Measurements from ENCODE around the gene GALNT15. TPM values are rescaled to one million over a fixed set of nuclear protein-coding genes. Genes with fewer than 3 reads are reported as not detected.

The GALNT15 gene
- total RNA-seq, 1 experiment from 2014 or later = not detected

GRCh38 chr3:16264708-16265454 lies 90.4 kb downstream of the GALNT15 start, which contains the start of the genes DPH3 and OXNAD1:
Gene DPH3 (minus strand): TSS chr3:16264943. CDS start chr3:16264876, 67 bp downstream.
Gene OXNAD1 (plus strand): TSS chr3:16265212. CDS start chr3:16270953, 5,741 bp downstream.
- no peaks in the 10 kb centered on the region for H3K27me3 ChIP-seq (replicated peaks; ENCODE audit: insufficient read depth, low read depth, low read length, poor library complexity)
- CTCF ChIA-PET = interaction anchor here (0.6 to 1.1 kb wide), 2 partner anchors 17 to 997 kb away, joined by 3 read pairs; no protein-coding TSS in a partner anchor
- peak; percentile 99 for DNase-seq (ENCODE audit: low spot score)
- peak within 1 kb of the TSS; percentile 89 for H3K27ac ChIP-seq (ENCODE audit: low read depth, low read length, poor library complexity, severe bottlenecking)
- peaks cover 7% of the 10 kb centered on the region for H3K36me3 ChIP-seq (ENCODE audit: insufficient read depth, low read length, poor library complexity, severe bottlenecking)
- TF ChIP-seq EZH2 (IDR thresholded peaks at IDR 0.05; ENCODE audit: borderline replicate concordance, low read depth, low read length, poor library complexity, severe bottlenecking) = no peak
- TF ChIP-seq, protein P1, sequence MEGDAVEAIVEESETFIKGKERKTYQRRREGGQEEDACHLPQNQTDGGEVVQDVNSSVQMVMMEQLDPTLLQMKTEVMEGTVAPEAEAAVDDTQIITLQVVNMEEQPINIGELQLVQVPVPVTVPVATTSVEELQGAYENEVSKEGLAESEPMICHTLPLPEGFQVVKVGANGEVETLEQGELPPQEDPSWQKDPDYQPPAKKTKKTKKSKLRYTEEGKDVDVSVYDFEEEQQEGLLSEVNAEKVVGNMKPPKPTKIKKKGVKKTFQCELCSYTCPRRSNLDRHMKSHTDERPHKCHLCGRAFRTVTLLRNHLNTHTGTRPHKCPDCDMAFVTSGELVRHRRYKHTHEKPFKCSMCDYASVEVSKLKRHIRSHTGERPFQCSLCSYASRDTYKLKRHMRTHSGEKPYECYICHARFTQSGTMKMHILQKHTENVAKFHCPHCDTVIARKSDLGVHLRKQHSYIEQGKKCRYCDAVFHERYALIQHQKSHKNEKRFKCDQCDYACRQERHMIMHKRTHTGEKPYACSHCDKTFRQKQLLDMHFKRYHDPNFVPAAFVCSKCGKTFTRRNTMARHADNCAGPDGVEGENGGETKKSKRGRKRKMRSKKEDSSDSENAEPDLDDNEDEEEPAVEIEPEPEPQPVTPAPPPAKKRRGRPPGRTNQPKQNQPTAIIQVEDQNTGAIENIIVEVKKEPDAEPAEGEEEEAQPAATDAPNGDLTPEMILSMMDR (conservative IDR thresholded peaks at IDR 0.05; ENCODE audit: low read depth, low read length) = no peak
- POLR2A ChIA-PET (ENCODE audit: low non-redundant PET) = interaction anchor here (0.7 kb wide), 1 partner anchor 878 kb away, joined by 4 read pairs; no protein-coding TSS in a partner anchor
- H3K4me3 ChIP-seq (ENCODE audit: low read depth, low read length, poor library complexity, severe bottlenecking) = peak within 1 kb of the TSS; percentile 85
- H3K9me3 ChIP-seq (ENCODE audit: low read depth, low read length, poor library complexity, severe bottlenecking) = no peaks in the 10 kb centered on the region
- peaks cover 12% of the 10 kb centered on the region for H3K4me1 ChIP-seq (ENCODE audit: insufficient read depth, low read length, poor library complexity, severe bottlenecking)
- BruUV-seq (replicated peaks) = no TSS peak
- intact Hi-C loops (cut with micrococcal nuclease; ENCODE audit: unreplicated experiment) = no loop called here

DNA sequence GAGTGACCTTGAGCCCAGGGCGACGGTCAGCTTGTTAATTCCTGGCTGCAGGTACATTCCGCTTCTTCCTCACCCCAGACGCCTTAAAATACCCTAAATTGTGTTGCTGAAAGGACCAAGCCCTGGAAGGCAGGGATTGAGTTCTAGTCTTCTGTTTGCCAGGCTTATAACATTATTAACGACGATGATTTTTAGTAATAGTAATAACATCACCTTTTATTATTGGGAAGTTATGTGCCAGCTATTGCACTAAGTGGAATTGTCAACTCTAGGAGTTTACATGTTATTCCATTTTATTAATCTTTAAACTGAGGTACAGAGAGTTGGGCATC lies 90.9 kb downstream of the GALNT15 start:
- ChIA-PET POLR2A (ENCODE audit: low non-redundant PET) (no interaction called here), CTCF (interaction anchor here (1.1 kb wide), 1 partner anchor 18 kb away, joined by 3 read pairs; no protein-coding TSS in a partner anchor)
- no peak for DNase-seq (ENCODE audit: low spot score)
- Histone ChIP-seq H3K27ac (ENCODE audit: low read depth, low read length, poor library complexity, severe bottlenecking) (peak overlapping the region; percentile 89), H3K36me3 (ENCODE audit: insufficient read depth, low read length, poor library complexity, severe bottlenecking) (peaks cover 5% of the 10 kb centered on the region), H3K4me3 (ENCODE audit: low read depth, low read length, poor library complexity, severe bottlenecking) (peak overlapping the region; percentile 85), H3K27me3 (replicated peaks; ENCODE audit: insufficient read depth, low read depth, low read length, poor library complexity) (no peaks in the 10 kb centered on the region), H3K4me1 (ENCODE audit: insufficient read depth, low read length, poor library complexity, severe bottlenecking) (peaks cover 12% of the 10 kb centered on the region), H3K9me3 (ENCODE audit: low read depth, low read length, poor library complexity, severe bottlenecking) (no peaks in the 10 kb centered on the region)
- intact Hi-C loops (cut with micrococcal nuclease; ENCODE audit: unreplicated experiment) = no loop called here
- TF ChIP-seq, protein P1 (conservative IDR thresholded peaks at IDR 0.05; ENCODE audit: low read depth, low read length) = no peak
- no peak for TF ChIP-seq EZH2 (IDR thresholded peaks at IDR 0.05; ENCODE audit: borderline replicate concordance, low read depth, low read length, poor library complexity, severe bottlenecking)
- BruUV-seq (replicated peaks) = TSS peak; percentile 75

DNA sequence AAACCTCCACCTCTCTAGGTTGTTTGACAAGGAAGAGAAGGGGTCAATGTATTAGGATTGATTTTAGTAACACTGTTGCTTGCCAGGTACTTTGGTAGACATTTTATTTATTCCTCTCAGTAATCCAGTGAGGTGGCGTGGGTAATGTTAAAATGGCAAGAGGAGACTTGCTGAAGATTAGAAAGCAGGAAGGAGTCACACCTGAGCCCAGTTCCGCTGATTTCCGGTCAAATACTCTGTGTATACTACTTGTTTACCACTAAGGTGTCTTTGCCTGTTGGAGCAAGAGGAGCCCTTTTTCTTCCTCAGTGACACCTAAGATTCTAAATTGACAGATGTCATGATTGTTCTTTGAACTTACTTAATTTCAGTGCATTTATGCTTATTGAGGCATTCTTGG lies 92.2 kb downstream of the GALNT15 start:
- Histone ChIP-seq H3K4me1 (ENCODE audit: insufficient read depth, low read length, poor library complexity, severe bottlenecking) (peaks cover 12% of the 10 kb centered on the region), H3K27ac (ENCODE audit: low read depth, low read length, poor library complexity, severe bottlenecking) (no peak overlapping the region), H3K36me3 (ENCODE audit: insufficient read depth, low read length, poor library complexity, severe bottlenecking) (peaks cover 15% of the 10 kb centered on the region), H3K27me3 (replicated peaks; ENCODE audit: insufficient read depth, low read depth, low read length, poor library complexity) (no peaks in the 10 kb centered on the region), H3K4me3 (ENCODE audit: low read depth, low read length, poor library complexity, severe bottlenecking) (no peak overlapping the region), H3K9me3 (ENCODE audit: low read depth, low read length, poor library complexity, severe bottlenecking) (no peaks in the 10 kb centered on the region)
- ChIA-PET CTCF (interaction anchor here (0.5 kb wide), 1 partner anchor 338 kb away, joined by 12 read pairs; no protein-coding TSS in a partner anchor), POLR2A (ENCODE audit: low non-redundant PET) (no interaction called here)
- no peak for DNase-seq (ENCODE audit: low spot score)
- TF ChIP-seq, protein P1 (conservative IDR thresholded peaks at IDR 0.05; ENCODE audit: low read depth, low read length) = no peak
- TF ChIP-seq EZH2 (IDR thresholded peaks at IDR 0.05; ENCODE audit: borderline replicate concordance, low read depth, low read length, poor library complexity, severe bottlenecking) = no peak
- BruUV-seq (replicated peaks) = no TSS peak
- intact Hi-C loops (cut with micrococcal nuclease; ENCODE audit: unreplicated experiment) = no loop called here
